Retinal pigment epithelial cell (primary cell): ENCODE data around the gene ADAMTS6.

Experiments
- DNase-seq: peaks from one replicate; pipeline ENCODE4 v3.0.0-alpha.2; 2010; ENCODE audit warnings: low read depth
- H3K4me3 ChIP-seq: 2 replicates; pipeline ENCODE4 v1.5.1; 2011; ENCODE audit warnings: mild to moderate bottlenecking, low read length, control low read depth, moderate library complexity
- CTCF ChIP-seq: conservative IDR thresholded peaks from 2 replicates; pipeline ENCODE4 v1.5.1; 2011; ENCODE audit warnings: low read depth, low read length, control low read depth, inconsistent platforms

Gene ADAMTS6

GRCh38 chr5:65412842-65413241 is 68.9 kb downstream of the ADAMTS6 start:
- TF ChIP-seq CTCF: no peak
- no peak overlapping the region for H3K4me3 ChIP-seq
- no peak for DNase-seq

- TF ChIP-seq CTCF: no peak
- no peak overlapping the region for H3K4me3 ChIP-seq
- DNase-seq: no peak
These were observed 70.4 kb downstream of the ADAMTS6 start for GRCh38 chr5:65411356-65411755.

GRCh38 chr5:65395526-65396155 is 86.1 kb downstream of the ADAMTS6 start:
- no peak for TF ChIP-seq CTCF
- DNase-seq: peak; percentile 65
- no peak overlapping the region for H3K4me3 ChIP-seq

GRCh38 chr5:65394087-65394486 is 87.6 kb downstream of the ADAMTS6 start:
- no peak for TF ChIP-seq CTCF
- H3K4me3 ChIP-seq: no peak overlapping the region
- no peak for DNase-seq

GRCh38 chr5:65391591-65391990 is 90.1 kb downstream of the ADAMTS6 start:
- DNase-seq: no peak
- no peak for TF ChIP-seq CTCF
- H3K4me3 ChIP-seq: no peak overlapping the region

- TF ChIP-seq CTCF: no peak
- no peak for DNase-seq
These were observed 91.5 kb downstream of the ADAMTS6 start for GRCh38 chr5:65390208-65390607.

GRCh38 chr5:65383859-65384258 is 97.9 kb downstream of the ADAMTS6 start:
- DNase-seq: no peak
- TF ChIP-seq CTCF: no peak
- no peak overlapping the region for H3K4me3 ChIP-seq

More at GRCh38 chr5:65390208-65390607, 91.5 kb downstream of the ADAMTS6 start:
- no peak overlapping the region for H3K4me3 ChIP-seq
